Mononuclear cell (primary cell): ENCODE measurements around the gene DUSP28. TPM values are rescaled to one million over a fixed set of nuclear protein-coding genes. Genes with fewer than 3 reads are reported as not detected.

ENCODE experiments used
- H3K27me3 ChIP-seq: 2 replicates; pipeline ENCODE4 v1.6.0; 2011; ENCODE audit warnings: low read length, control low read depth; ENCODE audit not compliant: insufficient read depth
- H3K4me1 ChIP-seq: 2 replicates; pipeline ENCODE4 v1.5.1; 2011; ENCODE audit warnings: mild to moderate bottlenecking, low read length, control low read depth; ENCODE audit not compliant: insufficient read depth
- H3K4me3 ChIP-seq: 2 replicates; pipeline ENCODE4 v1.5.1; 2011; ENCODE audit warnings: mild to moderate bottlenecking, low read length, moderate library complexity
- H3K9me3 ChIP-seq: 2 replicates; pipeline ENCODE4 v1.5.1; 2011; ENCODE audit warnings: low read depth, mild to moderate bottlenecking, control low read depth, low read length
- total RNA-seq: library from RNA; depleted of rRNA; stranded (reverse); fragments of >200 nt; gene quantifications from one replicate; pipeline ENCODE4 v1.2.3, GENCODE V29; 2012

DUSP28 gene
- total RNA-seq, 1 donor = 12.1 TPM

DNA sequence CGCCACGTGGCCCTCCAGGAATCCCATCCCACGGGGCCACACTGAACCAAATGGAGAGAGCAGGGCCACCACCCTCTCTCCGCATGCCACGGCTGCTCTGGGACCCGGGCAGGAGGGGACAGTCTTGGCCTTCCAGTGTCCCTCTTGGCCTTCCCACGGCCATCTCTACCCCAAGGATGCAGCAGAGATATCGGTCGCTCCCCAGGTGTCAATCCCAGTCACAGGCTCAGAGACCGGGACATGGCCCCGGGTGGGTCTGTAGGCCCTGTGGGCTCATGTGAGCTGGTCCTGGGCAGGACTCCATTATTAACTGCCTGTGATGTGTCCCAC is 41.6 kb downstream of the DUSP28 start:
- Histone ChIP-seq H3K4me1 (no peaks in the 10 kb centered on the region), H3K27me3 (no peaks in the 10 kb centered on the region), H3K4me3 (no peak overlapping the region), H3K9me3 (no peaks in the 10 kb centered on the region)

DNA sequence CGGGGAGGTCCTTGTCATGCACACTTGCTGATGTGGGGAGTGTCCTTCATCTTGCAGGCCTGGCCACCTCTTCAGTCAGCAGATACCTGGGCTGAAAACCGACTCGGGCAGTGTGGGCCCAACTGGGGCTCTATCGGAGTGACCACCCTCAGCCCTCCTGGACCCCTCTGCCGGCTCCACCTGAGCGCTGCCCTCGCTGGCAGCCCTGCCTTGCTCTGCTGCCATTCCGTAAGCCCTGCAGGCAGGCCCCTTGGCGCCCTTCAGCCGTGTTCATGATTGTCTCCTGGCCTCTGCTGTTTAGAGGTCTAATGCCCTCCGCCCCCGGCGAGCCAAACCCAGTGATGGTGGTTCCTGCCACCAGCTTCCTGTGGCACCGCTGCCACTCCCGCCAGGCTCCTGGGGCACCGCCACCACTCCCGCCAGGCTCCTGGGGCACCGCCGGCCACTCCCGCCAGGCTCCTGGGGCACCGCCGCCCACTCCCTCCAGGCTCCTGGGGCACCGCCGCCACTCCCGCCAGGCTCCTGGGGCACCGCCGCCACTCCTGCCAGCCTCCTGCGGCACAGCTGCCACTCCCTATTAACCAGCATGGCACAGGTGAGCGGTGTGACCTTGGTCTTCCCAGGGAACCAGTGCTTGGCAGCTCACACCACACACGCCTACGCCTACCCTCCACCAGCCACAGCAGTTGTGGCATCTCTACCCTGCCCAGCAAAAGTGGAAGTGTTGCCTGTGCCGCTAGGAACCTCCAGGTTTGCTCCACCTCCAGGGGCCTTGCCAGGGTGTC is 42.3 kb downstream of the DUSP28 start:
- Histone ChIP-seq H3K9me3 (no peaks in the 10 kb centered on the region), H3K4me1 (no peaks in the 10 kb centered on the region), H3K27me3 (no peaks in the 10 kb centered on the region), H3K4me3 (no peak overlapping the region)

DNA sequence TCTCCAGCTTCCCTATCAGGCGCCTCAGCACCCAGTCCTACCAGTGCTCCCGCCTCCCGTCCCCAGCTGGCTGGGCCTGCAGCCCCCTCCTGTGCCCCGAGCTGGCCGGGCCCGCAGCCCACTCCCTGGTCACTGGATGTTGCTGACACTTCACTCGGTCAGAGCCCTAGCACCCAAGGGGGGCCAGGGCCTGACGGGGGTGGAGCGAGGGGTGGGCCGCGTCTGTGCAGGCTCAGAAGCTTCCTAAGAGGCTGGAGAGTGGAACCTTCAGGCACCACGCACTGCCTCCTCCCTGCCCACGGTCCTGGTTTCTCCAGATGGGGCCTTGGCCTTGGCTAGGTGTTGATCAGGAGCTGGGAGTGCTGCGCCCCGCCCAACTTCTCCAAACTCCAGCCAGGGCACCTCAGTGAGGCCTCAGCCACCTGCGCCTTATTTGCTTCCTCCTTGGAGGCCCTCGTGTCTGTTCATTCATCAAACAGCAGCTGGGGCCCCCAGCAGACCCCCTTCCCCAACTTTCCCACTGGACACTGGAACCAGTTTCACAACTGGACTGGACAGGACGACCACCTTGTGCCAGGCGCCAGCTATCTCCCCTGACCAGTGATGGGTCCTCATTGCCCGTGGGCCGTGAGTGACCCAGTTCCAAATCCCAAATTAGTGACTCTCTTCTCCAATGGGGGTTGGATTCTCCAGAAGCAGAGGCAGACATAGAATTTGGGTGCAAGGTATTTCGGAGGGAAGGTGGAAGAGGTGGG is 43.1 kb downstream of the DUSP28 start:
- H3K9me3 ChIP-seq = no peaks in the 10 kb centered on the region
- no peaks in the 10 kb centered on the region for H3K27me3 ChIP-seq
- no peaks in the 10 kb centered on the region for H3K4me1 ChIP-seq
- H3K4me3 ChIP-seq = no peak overlapping the region

DNA sequence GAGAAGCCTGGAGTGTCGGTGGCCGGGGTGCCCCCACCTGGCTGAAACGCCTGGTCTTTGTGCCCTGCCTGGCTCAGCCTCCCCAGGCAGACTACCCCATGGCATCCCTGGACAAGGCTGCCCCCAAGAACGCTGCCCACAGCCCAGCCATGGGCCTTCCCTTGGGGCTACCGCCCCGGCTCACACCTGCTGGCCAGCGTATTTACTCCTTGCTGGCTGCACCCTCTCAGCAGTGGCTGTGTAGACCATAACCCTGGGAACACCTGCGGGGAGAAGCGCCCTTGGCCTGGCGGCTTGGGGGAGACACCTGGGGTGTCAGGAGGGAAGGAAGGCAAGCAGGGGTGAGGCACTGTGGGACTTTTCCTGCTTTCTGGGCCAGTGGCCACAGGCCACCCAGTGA is 43.7 kb downstream of the DUSP28 start:
- no peaks in the 10 kb centered on the region for H3K4me1 ChIP-seq
- no peak overlapping the region for H3K4me3 ChIP-seq
- no peaks in the 10 kb centered on the region for H3K27me3 ChIP-seq
- H3K9me3 ChIP-seq = no peaks in the 10 kb centered on the region

DNA sequence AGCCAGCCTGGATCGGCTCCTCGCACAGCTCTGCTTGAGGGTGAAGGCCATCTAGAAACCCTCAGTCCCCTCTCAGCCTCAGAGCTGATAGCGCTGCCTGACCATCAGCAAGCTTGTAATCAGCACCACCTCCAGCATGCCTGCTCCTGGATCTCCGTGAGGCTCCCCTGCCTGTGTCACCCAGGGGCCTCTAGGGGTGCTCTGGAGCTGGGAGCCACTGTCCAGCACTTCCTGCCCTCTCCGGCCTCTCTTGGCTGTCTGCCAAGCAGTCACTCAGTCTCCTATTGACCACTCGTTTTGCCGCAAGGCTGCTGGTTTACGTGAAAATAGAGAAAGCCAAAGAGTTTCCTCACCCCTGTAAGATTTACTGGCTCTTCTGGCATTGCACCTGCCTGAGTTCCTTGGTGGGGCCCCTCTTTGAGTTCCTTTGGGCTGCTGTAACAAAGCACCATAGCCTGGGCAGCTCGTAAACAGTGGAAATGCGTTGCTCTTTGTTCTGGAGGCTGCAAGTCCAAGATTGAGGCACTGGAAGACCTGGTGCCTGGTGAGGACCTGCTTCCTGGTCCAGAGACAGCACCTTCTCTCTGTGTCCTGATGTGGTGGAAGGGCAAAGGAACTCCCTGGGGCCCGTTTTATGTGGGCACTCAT is 44.3 kb downstream of the DUSP28 start:
- H3K9me3 ChIP-seq = no peaks in the 10 kb centered on the region
- H3K27me3 ChIP-seq = no peaks in the 10 kb centered on the region
- H3K4me1 ChIP-seq = no peaks in the 10 kb centered on the region
- H3K4me3 ChIP-seq = no peak overlapping the region

DNA sequence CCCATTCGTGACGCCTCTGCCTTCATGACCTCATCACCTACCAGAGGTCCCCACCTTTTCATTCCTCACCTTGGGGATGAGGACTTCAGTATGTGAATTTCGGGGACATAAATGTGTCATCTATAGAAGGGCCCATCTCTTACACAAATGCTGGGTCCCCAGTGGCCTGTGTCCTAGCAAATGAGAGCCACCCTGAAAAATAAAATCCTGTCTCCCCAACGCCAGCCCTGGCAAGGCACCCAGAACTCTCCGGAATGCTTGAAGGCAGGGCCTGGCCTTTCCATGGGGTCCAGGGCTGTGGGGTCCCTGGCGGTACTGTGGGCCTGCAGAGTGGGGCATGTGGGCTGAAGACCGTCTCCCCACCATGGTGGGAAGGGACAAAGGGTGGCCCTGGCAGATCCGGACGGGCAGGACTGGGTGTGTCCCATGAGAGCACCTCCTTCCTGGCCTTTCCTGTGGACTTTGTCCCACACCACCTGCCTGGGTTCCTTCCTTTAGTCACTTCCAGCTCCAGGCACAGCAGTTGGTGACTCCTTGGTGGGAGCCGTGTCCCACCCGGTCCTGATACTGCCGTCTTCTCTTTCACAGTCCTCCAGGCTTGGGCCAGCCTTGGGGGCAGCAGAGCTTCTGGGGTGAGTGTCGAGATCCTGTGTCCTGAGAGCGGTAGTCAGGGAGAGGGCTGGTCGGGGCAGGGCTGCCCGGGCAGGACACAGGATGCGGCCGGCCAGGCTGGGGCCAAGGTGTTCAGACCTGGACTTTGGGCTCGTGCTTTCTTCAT is 45.0 kb downstream of the DUSP28 start:
- Histone ChIP-seq H3K4me3 (no peak overlapping the region), H3K27me3 (no peaks in the 10 kb centered on the region), H3K4me1 (no peaks in the 10 kb centered on the region), H3K9me3 (no peaks in the 10 kb centered on the region)

DNA sequence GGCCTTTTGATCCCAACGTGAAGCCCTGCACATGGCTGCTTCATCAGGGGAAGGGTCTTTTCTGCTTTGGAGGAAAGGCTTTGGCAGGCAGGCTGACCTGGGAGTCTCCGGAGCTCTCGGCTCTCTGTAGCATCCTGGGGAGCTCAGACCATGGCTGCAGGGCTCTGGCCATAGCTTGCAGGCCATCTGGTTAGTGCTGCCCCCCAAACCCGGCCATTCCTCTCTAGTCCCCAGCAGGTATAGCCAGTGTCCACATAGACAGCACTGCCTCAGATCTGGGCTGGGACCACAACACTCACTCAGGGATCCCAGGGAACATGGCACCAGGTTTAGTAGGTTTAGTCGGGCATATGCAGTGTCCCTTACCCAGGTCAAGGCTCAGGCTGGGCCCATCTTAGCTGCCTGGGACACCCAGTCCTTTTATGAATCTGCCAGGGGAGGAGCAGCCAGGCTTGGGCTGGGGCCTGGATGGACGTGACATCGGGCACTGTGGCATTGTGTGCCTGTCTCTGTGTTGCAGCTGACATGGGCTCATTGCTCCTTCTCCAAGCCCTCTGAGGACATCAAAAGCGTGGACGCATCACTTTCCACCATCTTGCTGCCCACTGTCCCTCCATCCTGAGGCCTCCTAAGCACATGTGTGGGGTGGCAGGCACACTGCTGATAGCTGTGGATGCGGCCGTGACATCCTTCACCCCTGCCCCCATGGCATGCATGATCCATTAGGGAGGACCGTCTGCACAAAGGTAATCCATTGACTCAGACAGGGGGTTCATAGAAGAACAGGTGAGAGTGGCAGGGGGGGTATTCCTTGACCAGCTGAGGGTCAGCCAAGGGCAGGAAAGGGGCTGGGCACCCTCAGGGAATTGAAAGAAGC is 45.9 kb downstream of the DUSP28 start:
- Histone ChIP-seq H3K4me3 (no peak overlapping the region), H3K27me3 (no peaks in the 10 kb centered on the region), H3K9me3 (no peaks in the 10 kb centered on the region), H3K4me1 (no peaks in the 10 kb centered on the region)

DNA sequence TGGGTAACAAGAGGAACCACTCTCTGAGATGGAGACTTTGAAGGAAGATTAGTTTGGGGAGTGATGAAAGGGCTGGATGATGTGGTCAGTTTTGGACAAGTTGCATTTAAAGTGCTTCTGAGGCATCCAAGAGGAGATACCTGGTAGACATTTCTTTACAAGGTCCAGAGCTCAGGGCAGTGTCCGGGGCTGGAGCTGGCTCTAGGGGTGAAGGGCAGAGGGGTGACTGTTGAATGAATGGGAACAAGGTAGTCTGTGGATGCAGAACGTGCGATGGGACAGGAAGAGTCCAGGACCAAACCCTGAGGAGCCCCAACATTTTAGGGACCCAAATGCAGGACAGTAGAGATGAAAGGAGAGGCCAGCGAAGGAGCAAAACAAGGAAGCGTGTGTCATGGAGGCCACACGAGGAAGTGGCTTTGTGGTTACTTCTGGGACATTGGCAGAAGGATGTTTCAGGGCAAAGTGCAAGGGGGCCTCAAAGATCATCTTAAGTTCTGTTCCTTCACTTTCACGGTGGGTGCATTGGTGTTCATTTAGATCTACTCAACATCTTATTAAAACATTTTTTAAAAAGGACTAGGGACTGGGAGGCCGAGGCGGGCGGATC is 51.5 kb downstream of the DUSP28 start:
- Histone ChIP-seq H3K27me3 (no peaks in the 10 kb centered on the region), H3K4me1 (peaks cover 23% of the 10 kb centered on the region), H3K4me3 (no peak overlapping the region), H3K9me3 (no peaks in the 10 kb centered on the region)

Other genes with a start within 250 kb of the DUSP28 start
- gene GPC1, start 124.7 kb upstream of the DUSP28 start, total RNA-seq = 0.42 TPM
- gene ANKMY1, start 2.4 kb upstream of the DUSP28 start, total RNA-seq = 24.1 TPM
- gene RNPEPL1, start 8.1 kb downstream of the DUSP28 start, total RNA-seq = 41.1 TPM
- gene CAPN10, start 26.4 kb downstream of the DUSP28 start, total RNA-seq = 18.2 TPM
- 40.8 TPM for gene GPR35, start 65.1 kb downstream of the DUSP28 start, total RNA-seq
- gene AQP12B, start 122.5 kb downstream of the DUSP28 start, total RNA-seq = not detected
- gene AQP12A, start 131.5 kb downstream of the DUSP28 start, total RNA-seq = not detected